SIG-M5 treated with dmso at 0.1 percent for 504 hours (cell line): Measurements from ENCODE around the gene BLNK.
"Not testable (repeated sequence)": the region's sequence is repeated elsewhere in the genome, so short reads cannot be mapped to it uniquely, and the experiment has no call there.

ENCODE experiments used
- DNase-seq: peaks from one replicate; lab custom pipeline; 2025; ENCODE audit not compliant: unreplicated experiment; lab: John Stamatoyannopoulos, UW

The BLNK gene

DNA sequence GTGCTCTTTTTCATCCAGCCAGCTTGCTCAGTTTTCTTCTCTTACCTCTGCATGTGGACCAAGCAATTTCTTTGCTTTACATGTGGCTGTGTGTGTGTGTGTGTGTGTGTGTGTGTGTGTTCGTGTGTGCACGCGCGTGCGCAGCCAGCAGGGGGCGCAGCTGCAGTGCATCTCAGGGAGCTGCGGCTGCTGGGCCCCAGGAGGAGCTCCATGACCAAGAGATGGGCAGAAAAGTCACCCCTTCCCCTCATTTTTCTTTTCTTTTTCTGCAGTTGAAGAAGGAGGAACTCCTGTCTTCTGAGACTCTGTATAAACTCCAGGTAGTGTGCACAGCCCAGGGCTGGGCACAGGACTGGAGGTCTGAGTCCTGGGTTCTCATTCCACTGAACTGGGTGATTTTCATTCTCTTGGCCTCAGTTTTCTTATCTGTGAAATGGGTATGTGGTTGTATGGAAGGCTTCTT lies 41.8 kb downstream of the BLNK start:
- DNase-seq: peak; percentile 29

DNA sequence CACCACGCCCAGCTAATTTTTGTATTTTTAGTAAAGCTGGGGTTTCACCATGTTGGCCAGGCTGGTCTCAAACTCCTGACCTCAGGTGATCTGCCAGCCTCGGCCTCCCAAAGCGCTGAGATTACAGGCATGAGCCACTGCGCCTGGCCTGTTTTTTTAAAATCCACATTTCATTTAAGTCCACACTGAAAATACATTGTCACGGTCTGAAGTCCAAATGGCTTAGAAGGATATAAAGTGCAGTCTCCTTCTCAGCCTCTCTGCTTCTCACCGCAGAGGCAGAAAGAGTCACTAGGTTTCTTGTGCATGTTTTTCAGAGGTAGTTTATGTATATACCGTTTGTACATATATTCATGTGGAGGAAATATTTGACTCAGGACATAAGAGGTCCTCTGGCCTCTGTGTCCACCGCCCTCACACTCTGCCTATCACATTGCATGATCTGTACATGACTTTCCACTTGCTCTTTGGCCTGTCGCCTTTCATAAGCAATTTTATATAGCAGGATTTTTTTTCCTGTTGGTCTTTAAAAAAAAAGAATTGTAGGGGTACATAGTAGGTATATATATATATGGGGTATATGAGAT lies 42.9 kb downstream of the BLNK start:
- DNase-seq: no peak

DNA sequence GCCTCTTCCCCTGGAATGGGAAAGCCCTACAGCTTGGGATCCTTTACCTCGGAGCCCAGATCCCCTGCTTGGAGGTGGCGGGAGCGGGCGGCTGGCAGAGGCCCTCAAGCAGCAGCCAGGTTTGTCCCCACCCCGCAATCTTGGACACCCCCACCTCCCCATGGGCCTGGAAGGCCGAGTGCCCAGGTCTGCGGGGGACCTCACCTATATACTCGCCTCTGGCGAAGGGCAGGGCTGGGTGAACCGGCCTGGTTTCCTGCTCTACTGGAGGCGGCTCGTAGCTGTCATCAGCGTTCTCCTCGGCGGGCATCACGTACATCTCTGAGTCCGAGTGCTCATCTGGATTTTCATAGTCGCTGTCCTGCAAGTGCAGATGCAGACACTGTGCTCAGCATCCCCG lies 44.2 kb downstream of the BLNK start:
- no peak for DNase-seq

DNA sequence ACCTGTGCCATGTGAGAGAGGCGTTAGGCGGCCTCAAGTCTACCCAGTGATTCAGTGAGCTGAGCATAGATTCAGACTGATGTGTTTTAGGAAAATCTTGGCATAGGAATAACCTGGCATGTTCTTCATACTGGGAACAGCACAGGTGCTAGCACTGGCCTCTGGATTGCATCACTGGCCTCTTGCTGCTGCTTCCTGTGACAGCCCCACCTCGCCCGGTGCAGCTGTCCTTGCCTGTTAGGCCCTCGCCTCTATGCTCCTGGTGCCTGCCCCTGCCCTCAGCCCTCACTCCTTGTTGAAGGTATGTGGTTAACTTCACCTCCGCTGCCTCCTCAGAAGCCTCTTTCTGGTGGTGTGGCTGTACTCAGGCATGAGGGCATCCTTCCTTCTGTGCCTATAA lies 46.2 kb downstream of the BLNK start:
- no peak for DNase-seq

DNA sequence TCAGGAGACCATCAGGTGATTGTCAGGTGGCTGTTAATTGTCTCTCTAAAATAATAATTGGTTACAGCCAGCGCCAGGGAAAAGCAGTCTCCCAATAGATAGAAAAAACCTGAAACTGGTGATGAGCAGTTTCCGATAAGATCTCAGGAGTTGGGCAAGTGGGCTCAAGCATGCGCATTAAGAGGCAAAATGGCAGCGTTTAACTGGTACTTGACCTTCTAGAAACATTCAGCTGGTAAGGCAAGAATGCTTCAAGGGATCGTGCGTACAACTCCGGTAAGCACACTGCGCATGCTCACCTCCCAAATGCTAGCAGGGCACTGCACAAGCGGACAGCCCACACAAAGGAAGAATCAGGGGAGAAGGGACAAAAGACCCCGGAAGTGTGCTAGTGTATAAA lies 48.5 kb downstream of the BLNK start:
- DNase-seq: no peak

DNA sequence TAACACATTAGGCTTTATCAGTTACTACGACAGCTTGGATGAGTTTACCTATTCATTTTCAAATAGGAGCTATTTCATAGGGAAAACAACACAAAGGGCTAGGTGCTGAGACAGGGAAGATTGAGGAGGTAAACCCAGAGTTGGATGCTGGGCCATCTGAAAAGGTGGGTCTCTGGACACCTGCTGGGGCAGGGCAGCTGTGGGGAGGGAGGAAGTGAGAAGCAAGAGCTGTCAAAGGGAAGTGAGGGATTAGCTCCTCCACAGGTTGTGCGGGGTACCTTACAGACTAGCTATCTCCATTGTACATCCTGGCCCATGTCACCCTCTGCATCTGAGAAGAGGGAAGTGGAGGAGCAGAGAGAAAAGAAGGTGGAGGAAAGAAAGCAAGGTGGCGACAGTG lies 48.9 kb downstream of the BLNK start:
- no peak for DNase-seq

DNA sequence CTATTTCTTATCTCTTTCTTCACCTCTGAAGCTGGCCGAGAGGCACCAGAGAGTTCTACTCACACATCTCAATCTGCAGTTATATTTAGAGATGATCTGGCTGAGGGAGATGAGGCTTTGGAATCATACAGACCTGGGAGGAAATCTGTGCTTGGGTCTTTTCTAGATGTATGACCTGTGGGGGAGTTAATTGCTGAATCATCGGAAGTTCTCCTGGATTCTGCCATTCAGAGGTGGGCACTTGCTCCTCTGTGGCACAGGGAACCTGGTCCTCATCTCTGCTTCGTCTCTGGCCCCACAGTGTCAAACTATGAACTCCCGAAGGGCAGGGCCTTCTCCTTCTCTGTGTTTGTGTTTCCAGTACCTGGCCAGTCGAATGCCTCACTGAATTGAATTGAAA lies 52.5 kb downstream of the BLNK start:
- no peak for DNase-seq

DNA sequence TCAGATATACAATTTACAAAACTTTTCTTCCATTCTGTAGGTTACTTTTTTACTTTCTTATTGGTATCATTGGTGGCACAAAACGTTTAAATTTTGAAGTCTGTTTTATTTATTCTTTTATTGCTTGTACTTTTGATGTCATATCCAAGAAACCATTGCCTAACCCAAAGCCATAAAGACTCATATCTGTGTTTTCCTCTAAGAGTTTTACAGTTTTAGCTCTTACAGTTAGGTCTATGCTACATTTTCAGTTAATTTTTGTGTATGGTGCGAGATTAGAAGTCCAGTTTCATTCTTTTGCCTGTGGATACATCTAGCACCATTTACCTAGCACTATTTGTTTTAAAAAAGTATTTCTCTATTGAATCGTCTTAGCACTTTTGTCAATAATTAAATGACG lies 53.7 kb downstream of the BLNK start:
- DNase-seq: no peak

DNA sequence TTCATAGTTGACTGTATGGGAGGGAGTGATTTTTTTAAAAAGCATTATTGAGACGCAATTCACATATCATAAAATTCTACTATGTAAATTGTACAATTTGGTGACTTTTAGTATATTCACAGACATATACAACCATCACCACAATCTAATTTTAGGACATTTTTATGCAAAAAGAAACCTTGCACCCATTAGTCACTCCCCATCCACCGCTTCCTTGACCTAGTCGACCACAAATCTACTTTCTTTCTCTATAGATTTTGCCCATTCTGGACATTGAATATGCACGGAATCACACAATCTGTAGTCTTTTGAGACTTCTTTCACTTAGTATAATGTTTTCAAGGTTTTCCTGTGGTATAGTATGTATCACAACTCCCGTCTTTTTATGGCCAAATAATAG lies 54.6 kb downstream of the BLNK start:
- no peak for DNase-seq

DNA sequence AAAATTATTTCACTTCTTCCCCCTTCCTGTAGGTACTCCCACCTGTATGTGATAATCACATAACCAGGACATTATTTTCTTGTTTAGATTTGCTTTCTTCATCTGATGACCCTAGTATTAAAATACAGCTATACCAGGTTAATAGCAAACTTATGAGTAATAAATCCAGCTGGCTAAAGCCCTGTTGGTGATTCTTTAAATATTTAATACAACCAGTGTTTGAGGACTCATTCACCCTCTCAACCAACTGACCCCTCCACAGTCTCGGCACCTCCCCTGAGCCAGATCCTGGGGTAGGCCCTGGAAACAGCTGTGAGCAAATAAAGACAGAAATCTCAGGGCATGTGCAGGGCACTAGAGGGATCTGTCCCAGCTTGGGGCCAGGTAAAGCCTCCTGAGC lies 58.5 kb downstream of the BLNK start:
- no peak for DNase-seq

DNA sequence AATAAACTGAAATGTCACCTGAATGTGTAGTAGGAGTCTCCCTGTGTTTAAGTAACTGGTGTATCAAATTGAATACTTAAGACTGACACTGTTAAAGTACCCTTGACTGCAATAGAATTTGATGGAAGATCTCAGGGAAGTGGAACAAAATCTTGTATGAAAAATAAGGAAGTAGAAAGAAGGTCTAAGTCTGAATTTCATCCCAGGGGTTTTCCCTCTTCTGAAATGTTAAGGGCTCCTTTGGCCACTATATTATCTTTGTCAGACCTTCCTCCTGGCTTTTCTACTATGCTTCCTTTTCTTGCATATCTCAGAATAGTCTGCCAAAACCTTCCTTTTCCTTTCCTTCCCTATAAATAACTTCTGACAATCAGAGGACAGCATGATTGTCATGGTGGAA lies 59.6 kb downstream of the BLNK start:
- peak; percentile 16 for DNase-seq

DNA sequence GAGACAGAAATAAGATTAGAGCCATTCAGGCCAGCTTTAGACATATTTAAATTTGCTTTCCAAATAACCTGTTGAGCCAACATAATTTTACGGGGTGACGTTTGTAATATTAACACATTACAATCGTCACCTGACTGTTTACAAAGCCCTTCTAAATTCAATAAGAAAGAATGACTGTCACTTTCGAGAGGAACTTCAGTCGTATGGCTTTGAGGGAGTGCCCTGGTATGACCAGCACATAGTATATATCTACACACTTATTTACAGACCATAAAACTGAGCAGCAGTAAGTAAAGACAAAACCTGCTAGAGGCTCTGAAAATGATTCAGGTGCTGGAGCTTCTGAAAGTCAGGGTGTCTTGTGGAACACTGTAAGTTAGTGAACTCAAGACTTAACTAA lies 62.4 kb downstream of the BLNK start:
- DNase-seq: no peak

DNA sequence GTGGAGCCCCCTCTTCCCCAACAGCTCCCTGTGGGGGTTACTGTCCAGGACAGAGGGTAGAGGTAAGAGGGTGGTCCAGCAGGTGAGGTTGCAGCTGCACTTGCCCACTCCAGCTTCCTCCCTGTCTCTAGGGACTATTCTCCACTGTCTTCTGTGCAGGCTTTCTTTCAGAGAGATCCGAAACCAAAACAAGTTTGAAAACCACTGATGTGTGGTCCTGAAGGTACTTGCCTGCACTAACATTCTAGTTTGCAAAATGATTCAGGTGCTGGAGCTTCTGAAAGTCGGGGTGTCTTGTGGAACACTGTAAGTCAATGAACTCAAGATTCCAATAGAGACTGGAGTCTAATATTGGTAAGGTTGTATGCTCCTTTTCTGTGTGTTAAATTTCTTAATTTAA lies 63.1 kb downstream of the BLNK start:
- DNase-seq: no peak

DNA sequence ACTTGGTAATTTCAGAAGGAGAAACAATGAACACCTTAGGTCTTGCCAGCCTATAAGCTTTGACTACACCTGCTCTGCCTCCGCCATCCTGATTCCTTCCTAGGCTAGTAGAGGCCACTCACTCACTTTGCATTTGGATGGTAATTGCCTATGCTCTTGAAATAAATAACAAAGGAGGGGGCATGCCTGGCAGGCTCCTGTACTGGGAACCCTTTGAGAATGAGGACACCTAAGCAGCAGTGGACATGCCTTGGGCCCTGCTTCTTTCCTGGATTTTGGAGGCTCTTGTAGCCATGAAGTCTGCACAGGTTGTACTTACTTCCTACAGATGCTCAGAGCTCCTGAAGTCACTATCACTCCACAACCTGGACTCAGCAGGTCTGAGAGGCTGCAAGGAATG lies 65.8 kb downstream of the BLNK start:
- no peak for DNase-seq

DNA sequence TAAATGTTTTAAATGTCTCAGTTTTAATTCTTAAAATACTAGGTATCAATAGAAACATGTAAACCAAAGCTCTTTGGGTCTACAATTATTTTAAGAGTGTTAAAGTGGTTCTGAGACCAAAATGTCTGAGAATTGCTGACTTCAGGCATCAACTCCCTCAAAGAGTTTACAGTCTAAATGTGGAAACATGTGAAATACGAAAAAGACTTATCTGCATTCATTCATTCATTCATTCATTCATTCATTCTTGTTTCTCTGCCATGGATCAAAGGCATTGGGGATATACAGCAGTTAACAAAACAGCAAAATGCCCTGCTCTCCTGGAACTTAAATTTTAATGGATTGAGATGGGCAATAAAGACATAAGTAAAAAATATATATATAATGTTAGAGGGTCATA lies 69.8 kb downstream of the BLNK start:
- no peak for DNase-seq

DNA sequence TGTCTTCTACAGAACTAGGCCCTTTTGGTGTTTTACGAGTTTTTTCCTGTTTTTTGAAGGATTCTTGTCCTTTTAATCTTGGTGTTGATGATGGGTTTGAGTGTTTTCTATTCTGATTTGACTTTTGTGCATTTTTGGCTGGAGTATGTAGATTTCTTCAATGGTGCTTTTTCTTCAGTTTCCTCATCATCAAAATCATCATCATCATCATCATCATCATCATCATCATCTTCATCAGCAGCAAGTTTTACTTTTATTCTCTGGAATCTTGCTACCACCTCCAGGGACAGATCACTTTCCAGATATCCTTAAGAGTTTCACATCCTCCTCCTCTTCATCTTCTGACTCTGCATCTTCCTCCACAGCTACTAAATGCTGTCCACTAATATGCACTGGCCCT lies 81.9 kb downstream of the BLNK start:
- DNase-seq: not testable (repeated sequence)

DNA sequence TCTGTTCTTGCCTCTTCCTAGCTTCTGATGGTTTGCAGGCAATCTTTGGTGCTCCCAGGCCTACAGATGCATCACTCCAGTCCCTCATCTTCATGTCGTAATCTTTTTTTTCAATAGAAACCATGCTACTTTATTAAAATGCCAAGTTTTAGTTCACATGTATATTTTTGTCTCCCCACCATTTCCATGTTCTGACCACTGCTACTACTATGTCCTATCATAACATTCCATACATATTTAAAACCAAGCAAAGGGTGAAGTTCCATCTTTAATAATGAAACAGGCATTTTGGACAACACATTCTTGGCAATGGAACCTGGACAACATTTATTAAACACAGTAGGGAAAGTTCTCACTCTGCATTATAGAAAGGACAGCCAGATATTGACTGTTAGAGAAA lies 82.5 kb downstream of the BLNK start:
- DNase-seq: no peak

DNA sequence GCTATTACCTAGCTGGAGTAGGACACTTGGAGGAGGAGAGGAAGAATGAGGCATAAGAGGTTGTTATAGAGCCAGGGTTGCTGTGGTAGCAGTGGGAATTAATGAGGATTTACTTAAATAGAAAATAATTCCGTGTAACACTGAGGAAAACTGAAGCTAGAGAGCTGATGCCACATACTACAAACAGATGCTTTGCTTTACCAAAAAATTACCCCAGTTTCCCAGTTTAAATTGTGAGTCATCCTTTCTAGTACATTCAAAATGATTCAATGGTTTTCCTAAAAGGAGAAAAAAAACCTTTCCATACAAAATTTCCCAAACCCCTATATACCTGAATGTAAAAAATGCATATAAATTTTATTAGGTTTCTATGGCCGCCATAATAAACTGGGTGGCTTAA lies 82.9 kb downstream of the BLNK start:
- DNase-seq: no peak

DNA sequence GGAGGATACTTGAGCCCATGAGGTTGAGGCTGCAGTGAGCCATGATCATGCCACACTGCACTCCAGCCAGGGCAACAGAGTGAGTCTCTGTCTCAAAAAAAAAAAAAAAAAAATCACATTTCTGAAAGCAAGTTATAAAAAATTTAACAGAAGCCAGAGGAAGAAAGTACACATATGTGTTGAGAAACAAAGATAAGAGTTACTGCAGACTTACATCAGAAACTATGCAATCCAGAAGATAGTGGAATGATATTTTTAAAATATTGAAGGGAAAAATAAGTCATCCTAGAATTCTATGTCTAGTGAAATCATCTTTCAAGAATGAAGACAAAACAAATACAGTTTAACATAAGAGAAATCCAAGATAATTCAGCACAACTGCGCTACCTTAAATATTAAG lies 94.4 kb downstream of the BLNK start:
- DNase-seq: no peak

DNA sequence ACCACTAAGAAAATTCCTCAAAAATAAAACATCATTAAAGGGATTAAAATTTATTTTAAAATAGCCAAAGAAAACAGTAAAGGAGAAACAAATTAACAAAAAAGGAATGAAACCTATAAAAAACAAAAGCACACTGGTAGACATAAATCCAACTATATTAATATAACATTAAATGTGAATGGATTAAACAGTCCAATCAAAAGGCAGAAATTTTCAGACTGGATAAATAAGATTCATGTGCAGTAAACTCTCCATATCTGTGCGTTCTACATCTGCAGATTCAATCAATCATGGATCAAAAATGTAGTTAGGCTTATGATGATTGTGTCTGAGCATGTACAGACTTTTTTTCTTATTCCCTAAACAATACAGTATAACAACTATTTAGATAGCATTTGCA lies 98.7 kb downstream of the BLNK start:
- no peak for DNase-seq

DNA sequence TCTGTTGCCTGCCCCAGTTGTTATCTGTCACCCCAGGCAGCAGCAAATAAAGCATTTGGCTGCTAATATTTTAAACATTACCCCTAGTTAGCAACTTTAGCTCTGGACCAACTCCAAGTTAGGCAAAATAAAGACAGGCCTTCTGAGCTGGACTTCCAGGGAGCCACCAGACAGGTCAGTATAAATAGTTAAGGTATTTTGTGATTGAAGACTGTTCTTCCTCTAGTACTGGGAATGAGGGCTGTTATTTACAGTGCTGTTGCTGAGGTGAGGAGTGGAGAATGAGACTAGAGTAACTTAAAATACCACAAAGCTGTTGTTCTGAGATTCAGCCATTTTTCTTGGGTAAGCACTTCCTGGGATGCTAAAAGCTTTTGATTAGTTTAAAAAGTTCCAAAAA lies 101.1 kb downstream of the BLNK start:
- no peak for DNase-seq

DNA sequence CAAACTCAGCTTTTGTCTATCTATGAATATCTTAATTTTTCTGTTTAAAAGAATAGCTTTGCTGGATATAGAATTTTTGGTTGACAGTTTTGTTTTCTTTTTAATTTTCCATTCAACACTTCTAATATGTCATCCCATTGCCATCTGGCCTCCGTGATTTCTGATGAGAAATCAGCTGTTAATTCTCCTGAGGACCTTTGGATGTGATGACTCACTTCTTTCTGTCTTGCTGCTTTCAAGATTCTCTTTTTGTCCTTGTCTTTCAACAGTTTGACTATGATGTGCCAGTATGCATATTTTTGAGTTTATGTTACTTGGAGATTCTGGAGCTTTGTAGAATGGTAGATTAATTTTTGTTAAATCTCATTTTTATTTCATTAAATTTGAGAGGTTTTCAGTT lies 102.8 kb downstream of the BLNK start:
- DNase-seq: no peak

DNA sequence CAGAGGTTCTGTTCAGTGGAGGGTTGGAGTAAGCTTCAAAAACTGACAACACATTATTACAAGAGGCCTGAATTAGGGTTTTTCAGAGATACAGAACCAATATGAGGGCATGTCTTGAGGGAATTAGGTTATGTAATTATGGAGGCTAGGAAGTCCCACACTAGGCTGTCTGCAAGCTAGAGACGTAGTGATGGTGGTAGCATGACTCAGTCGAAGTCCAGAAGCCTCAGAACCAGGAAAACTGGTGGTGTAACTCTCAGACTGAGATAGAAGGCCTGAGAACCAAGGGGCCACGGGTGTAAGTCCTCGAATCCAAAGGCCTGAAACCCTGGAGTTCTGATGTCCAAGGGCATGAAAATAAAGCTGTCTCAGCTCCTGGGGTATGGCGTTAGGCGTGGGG lies 105.6 kb downstream of the BLNK start:
- no peak for DNase-seq

DNA sequence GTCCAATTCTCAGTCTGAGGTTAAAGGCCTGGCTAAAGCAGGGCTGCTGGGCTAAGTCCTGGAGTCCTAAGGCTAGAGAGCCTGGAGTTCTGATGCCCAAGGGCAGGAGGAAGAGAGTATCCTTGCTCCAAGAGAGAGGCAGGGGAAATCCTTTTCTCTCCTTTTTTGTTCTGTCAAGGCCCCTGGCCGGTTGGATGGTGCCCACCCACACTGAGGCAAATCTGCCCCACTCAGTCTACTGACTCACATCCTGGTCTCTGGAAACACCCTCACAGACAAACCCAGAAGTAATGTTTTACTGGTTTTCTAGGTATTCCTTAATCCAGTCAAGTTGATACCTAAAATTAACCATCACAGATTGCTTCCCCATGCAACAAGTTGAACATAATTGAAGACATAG lies 118.3 kb downstream of the BLNK start:
- DNase-seq: no peak
